Body of pancreas (tissue), 4 donors: ENCODE measurements around the gene VEGFD.

Experiments used
- POLR2A ChIP-seq, 3 donors: fragments of 450-650 bp; IDR thresholded peaks; one replicate each; pipeline ENCODE4 v1.6.1; 2016; ENCODE audit warnings: antibody characterized with exemption in 3 of 3, mild to moderate bottlenecking in 2 of 3
- TF ChIP-seq, protein P1 (sequence below), 7 experiments: fragments of 450-650 bp in 4 of 7; fragments of 200-600 bp in 3 of 7; sonication (generic) in 3 of 7; IDR thresholded peaks; one replicate each; pipeline ENCODE4 v1.5.1; 2016 to 2019; ENCODE audit warnings: antibody characterized with exemption in 7 of 7

DNA sequence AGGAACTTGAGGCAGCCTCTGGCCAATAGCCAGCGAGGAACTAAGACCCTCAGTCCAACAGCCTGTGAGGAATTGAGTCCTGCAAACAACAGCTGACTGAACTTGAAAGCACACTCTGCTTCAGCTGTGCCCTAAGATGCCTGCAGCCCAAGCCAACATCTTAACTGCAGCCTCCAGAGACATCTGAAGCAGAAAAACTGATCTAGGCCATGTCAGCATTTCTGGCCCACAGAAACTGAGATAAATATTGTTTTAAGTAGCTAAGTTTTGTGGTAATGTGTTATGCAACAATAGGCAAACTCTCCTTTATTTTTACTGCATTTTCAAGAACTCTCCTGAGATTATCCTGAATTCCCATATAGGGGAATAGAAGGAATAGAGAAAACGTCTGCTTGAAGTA, 24.5 kb downstream of the VEGFD start:
- TF ChIP-seq, protein P1, sequence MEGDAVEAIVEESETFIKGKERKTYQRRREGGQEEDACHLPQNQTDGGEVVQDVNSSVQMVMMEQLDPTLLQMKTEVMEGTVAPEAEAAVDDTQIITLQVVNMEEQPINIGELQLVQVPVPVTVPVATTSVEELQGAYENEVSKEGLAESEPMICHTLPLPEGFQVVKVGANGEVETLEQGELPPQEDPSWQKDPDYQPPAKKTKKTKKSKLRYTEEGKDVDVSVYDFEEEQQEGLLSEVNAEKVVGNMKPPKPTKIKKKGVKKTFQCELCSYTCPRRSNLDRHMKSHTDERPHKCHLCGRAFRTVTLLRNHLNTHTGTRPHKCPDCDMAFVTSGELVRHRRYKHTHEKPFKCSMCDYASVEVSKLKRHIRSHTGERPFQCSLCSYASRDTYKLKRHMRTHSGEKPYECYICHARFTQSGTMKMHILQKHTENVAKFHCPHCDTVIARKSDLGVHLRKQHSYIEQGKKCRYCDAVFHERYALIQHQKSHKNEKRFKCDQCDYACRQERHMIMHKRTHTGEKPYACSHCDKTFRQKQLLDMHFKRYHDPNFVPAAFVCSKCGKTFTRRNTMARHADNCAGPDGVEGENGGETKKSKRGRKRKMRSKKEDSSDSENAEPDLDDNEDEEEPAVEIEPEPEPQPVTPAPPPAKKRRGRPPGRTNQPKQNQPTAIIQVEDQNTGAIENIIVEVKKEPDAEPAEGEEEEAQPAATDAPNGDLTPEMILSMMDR (IDR thresholded peaks at IDR 0.05) = no peak
- TF ChIP-seq POLR2A (IDR thresholded peaks at IDR 0.05) = no peak
